ENCODE results near the gene RORB.

RORB gene

GRCh38 chr9:74598874-74599273, 101.7 kb downstream of the RORB start:
- DNase-seq (ENCODE audit: low read depth in 2 of 2), result no peak

GRCh38 chr9:74609671-74610405, 112.7 kb downstream of the RORB start:
- no peak for DNase-seq (ENCODE audit: low read depth in 2 of 2)

GRCh38 chr9:74610523-74611061, 113.5 kb downstream of the RORB start:
- DNase-seq (ENCODE audit: low read depth in 2 of 2), result no peak

- DNase-seq (ENCODE audit: low read depth in 2 of 2), result no peak
These were observed 133.1 kb downstream of the RORB start for GRCh38 chr9:74630228-74630627.

- no peak for DNase-seq (ENCODE audit: low read depth in 2 of 2)
These were observed 142.0 kb downstream of the RORB start for GRCh38 chr9:74639112-74639511.

GRCh38 chr9:74642376-74642775, 145.2 kb downstream of the RORB start:
- DNase-seq (ENCODE audit: low read depth in 2 of 2), result no peak

- DNase-seq (ENCODE audit: low read depth in 2 of 2), result no peak
These were observed 146.3 kb downstream of the RORB start for GRCh38 chr9:74643303-74643923.

- no peak for DNase-seq (ENCODE audit: low read depth in 2 of 2)
These were observed 146.9 kb downstream of the RORB start for GRCh38 chr9:74644023-74644422.

GRCh38 chr9:74645007-74645639, 148.0 kb downstream of the RORB start:
- DNase-seq (ENCODE audit: low read depth in 2 of 2), result no peak

- no peak for DNase-seq (ENCODE audit: low read depth in 2 of 2)
These were observed 156.4 kb downstream of the RORB start for GRCh38 chr9:74653410-74654080.

- no peak for DNase-seq (ENCODE audit: low read depth in 2 of 2)
These were observed 165.5 kb downstream of the RORB start for GRCh38 chr9:74662674-74663073.

GRCh38 chr9:74663439-74663838, 166.3 kb downstream of the RORB start:
- no peak for DNase-seq (ENCODE audit: low read depth in 2 of 2)

GRCh38 chr9:74666625-74667316, 169.6 kb downstream of the RORB start:
- no peak for DNase-seq (ENCODE audit: low read depth in 2 of 2)

GRCh38 chr9:74672237-74672636, 175.1 kb downstream of the RORB start:
- DNase-seq (ENCODE audit: low read depth in 2 of 2), result no peak

- no peak for DNase-seq (ENCODE audit: low read depth in 2 of 2)
These were observed 176.9 kb downstream of the RORB start for GRCh38 chr9:74674077-74674476.

GRCh38 chr9:74681906-74682305, 184.8 kb downstream of the RORB start:
- no peak for DNase-seq (ENCODE audit: low read depth in 2 of 2)

GRCh38 chr9:74683322-74683721, 186.2 kb downstream of the RORB start:
- no peak for DNase-seq (ENCODE audit: low read depth in 2 of 2)

GRCh38 chr9:74691058-74691457, 193.9 kb downstream of the RORB start:
- no peak for DNase-seq (ENCODE audit: low read depth in 2 of 2)

GRCh38 chr9:74696520-74696919, 199.4 kb downstream of the RORB start:
- no peak for DNase-seq (ENCODE audit: low read depth in 2 of 2)

GRCh38 chr9:74697535-74697934, 200.4 kb downstream of the RORB start:
- no peak for DNase-seq (ENCODE audit: low read depth in 2 of 2)

GRCh38 chr9:74711341-74711740, 214.2 kb downstream of the RORB start:
- DNase-seq (ENCODE audit: low read depth in 2 of 2), result no peak

GRCh38 chr9:74718709-74719108, 221.6 kb downstream of the RORB start:
- no peak for DNase-seq (ENCODE audit: low read depth in 2 of 2)
